Tibial nerve (tissue), 3 donors: ENCODE data around the gene CST5.

Source experiments
- POLR2A ChIP-seq, 2 donors: fragments of 450-650 bp; IDR thresholded peaks; one replicate each; pipeline ENCODE4 v1.6.1; 2017; ENCODE audit warnings: antibody characterized with exemption in 2 of 2, mild to moderate bottlenecking in 2 of 2, moderate library complexity in 2 of 2
- TF ChIP-seq, protein P1 (sequence below), 5 experiments: fragments of 200-600 bp in 3 of 5; fragments of 450-650 bp in 2 of 5; sonication (generic) in 3 of 5; IDR thresholded peaks; one replicate each; pipeline ENCODE4 v1.5.1; 2016 to 2019; ENCODE audit warnings: antibody characterized with exemption in 5 of 5, mild to moderate bottlenecking in 3 of 5, moderate library complexity in 2 of 5

DNA sequence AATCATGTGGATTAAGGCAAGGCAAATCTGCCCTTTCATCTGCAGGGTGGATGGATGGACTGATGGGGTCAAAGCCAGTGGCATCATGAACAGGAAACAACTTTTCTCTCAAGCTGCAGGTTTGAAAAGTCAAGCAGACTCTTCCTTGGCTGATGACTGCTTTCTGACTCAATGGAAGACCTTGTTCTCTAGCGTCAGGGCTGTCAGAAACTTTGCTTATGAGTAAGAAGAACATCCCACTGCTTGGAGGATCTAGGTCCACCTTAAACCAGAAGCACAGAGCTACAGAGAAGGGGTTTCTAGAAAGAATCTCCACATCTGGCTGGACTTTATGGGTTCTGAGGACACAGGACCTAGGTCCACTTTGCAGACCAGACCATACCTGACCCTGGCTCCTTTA lies 36.3 kb upstream of the CST5 start:
- no peak for TF ChIP-seq POLR2A (IDR thresholded peaks at IDR 0.05)
- TF ChIP-seq, protein P1, sequence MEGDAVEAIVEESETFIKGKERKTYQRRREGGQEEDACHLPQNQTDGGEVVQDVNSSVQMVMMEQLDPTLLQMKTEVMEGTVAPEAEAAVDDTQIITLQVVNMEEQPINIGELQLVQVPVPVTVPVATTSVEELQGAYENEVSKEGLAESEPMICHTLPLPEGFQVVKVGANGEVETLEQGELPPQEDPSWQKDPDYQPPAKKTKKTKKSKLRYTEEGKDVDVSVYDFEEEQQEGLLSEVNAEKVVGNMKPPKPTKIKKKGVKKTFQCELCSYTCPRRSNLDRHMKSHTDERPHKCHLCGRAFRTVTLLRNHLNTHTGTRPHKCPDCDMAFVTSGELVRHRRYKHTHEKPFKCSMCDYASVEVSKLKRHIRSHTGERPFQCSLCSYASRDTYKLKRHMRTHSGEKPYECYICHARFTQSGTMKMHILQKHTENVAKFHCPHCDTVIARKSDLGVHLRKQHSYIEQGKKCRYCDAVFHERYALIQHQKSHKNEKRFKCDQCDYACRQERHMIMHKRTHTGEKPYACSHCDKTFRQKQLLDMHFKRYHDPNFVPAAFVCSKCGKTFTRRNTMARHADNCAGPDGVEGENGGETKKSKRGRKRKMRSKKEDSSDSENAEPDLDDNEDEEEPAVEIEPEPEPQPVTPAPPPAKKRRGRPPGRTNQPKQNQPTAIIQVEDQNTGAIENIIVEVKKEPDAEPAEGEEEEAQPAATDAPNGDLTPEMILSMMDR (IDR thresholded peaks at IDR 0.05) = no peak
